NCI-H345 treated with DMSO at 0.1 percent for 48 hours (cell line): ENCODE measurements around the gene HHIPL2.
"Not testable (repeated sequence)": the region's sequence is repeated elsewhere in the genome, so short reads cannot be mapped to it uniquely, and the experiment has no call there.

Source experiments
- DNase-seq: peaks from one replicate; lab custom pipeline; 2025; ENCODE audit not compliant: unreplicated experiment; lab: John Stamatoyannopoulos, UW

Gene HHIPL2

GRCh38 chr1:222540598-222540995, 7.3 kb downstream of the HHIPL2 start:
- no peak for DNase-seq

DNA sequence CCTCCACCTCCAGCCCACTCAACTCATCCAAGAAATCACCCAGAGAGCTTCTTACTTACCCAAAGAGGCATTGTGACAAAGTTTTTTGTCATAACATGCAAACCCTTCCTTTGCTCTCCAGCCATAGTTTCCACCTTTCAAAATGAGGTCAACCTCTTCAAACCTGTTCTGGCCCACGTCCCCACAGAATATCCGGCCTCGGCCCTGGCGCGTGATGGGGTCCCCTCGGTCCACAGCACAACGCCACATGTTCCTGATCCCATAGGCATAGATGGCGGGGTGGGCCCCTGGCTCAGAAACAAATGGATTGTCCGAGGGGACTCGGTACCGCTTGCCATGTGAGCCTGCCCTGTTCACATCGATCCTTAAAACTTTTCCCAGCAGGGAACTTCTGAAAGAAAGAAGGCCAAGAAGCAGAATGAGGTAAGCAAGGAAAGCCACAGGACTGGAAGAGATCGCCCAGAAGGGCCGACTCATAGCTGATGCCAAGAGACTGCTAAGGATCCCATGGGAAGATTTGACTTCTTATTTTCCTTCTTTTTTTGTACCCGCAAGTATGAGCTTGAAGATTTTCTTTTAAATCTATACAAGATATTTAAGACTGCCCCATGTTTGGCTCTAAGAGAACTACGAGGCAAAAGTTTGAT, 7.8 kb downstream of the HHIPL2 start:
- no peak for DNase-seq

DNA sequence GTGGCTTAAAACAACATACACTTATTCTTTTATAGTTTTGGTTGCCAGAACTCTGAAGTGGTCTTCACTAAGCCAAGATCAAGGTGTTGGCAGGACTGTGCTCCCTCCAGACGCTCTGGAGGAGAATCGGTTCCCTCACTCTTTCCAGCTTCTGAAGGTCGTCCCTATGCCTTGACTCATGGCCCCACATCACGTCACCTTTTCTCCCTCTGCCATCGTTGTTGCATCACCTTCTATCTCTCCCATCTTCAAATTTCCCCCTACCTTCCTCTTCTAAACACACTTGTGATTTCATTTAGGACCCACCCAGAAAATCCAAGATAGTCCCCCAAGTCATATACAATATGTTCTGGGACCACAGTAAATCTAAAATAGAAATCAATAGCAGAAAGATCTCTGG, 12.4 kb downstream of the HHIPL2 start:
- no peak for DNase-seq

- DNase-seq, result no peak
Observed at GRCh38 chr1:222530852-222531251, 17.1 kb downstream of the HHIPL2 start.

- no peak for DNase-seq
Observed at GRCh38 chr1:222529916-222530315, 18.0 kb downstream of the HHIPL2 start.

DNA sequence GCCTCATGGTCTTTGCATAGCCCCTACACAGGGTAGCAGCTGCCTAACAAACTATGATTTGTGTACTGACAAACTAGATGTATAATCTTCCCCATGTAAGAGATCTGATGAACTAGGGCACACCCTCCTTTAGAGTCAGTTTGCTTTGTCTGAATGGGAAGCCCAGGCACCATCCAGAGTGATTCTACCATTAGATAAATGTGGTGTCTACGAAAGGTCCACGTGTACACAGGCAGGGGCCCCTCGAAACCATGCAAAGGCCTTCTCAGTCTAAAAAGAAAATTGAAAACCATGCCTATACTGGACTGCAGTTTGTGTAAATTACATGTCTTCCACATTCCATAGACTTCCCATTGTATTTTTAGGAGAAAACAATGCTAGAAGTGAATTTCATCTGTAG, 18.7 kb downstream of the HHIPL2 start:
- no peak for DNase-seq

GRCh38 chr1:222525951-222526350, 22.0 kb downstream of the HHIPL2 start:
- DNase-seq, result no peak

GRCh38 chr1:222523852-222524251, 24.1 kb downstream of the HHIPL2 start:
- DNase-seq, result no peak

GRCh38 chr1:222522105-222522915, 25.6 kb downstream of the HHIPL2 start:
- DNase-seq, result no peak

DNA sequence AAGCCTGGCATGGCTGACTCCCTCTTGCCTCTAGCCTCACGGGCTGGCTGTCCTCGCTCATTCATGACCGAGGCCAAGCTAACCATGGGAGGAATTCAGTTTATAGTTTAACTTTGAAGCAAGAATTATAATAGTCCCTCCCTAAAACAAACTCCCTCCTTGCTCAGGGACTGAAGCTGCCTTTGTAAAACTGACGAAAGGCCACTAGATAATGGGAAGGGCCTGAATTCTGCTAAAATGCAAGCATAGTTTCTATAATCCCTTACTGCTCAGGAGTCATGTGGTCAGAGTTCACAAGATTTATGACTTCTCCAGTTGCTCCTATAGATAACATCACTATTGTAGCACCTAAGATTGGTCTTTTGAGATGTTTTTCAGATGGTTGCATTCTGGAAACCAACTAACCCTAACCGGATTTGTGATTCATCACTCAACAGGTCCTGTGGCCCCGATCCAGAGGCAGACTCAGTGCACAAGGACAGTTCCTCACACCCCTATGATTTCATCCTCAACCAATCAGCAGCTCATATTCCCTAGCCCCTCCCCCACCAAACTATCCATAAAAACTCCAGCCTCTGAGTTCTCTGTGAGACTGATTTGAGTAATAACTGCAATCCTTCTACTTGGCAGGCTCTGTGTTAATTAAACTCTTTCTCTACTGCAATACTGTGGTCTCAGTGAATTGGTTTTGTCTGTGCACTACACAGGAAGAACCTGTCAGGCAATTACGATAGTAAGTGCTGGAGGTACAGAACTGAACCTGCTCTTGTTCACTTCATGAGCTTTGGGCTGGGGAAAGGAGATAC, 26.4 kb downstream of the HHIPL2 start:
- DNase-seq, result no peak

DNA sequence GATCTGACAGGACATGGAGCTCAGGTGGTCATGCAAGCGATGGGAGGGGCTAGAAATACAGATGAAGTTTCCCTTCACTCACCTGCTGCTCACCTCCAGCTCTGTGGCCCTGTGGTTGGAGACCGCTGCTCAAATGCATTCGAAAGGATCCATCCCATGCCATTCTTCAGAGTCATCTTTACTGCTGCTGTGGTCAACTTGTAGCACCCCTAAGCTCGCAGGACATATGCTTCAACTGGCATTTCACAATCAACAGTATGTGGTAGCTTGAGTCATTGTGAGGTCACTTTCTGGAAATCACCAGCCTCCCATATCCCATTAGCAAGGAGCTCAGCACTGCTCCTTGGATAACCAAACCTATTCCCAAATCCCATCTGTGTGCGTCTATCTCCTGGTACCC, 58.4 kb downstream of the HHIPL2 start:
- not testable (repeated sequence) for DNase-seq

- DNase-seq, result not testable (repeated sequence)
Observed at GRCh38 chr1:222487774-222488173, 60.1 kb downstream of the HHIPL2 start.

DNA sequence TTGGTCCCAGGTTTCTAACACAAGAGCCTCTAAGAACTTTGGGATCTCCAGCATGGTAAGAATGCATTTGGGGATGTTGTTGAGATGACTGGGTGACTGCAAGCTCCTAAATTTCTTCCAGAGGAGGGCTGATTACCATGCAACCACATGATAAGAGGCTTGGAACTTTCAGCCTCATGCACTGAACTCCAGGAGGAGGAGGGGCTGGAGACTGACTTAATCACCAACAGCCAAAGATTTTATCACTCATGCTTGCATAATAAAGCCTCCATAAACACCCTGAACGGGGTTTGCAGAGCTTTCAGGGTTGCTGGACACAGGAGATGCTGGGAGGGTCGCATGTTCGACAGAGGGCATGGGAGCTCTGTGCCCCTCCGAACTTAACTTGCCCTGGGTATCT, 63.9 kb downstream of the HHIPL2 start:
- DNase-seq, result not testable (repeated sequence)

GRCh38 chr1:222479567-222479966, 68.3 kb downstream of the HHIPL2 start:
- not testable (repeated sequence) for DNase-seq

- DNase-seq, result not testable (repeated sequence)
Observed at GRCh38 chr1:222476436-222476835, 71.5 kb downstream of the HHIPL2 start.

GRCh38 chr1:222473717-222474116, 74.2 kb downstream of the HHIPL2 start:
- not testable (repeated sequence) for DNase-seq

- DNase-seq, result not testable (repeated sequence)
Observed at GRCh38 chr1:222472776-222473540, 74.9 kb downstream of the HHIPL2 start.
